OCI-LY1 (cell line): ENCODE measurements around the gene SPACA6.

Source experiments
- EZH2 ChIP-seq: fragments of 200-600 bp; sonication (generic), shearing (Covaris generic); IDR thresholded peaks from 2 replicates; pipeline ENCODE4 v1.8.0; 2017; ENCODE audit warnings: borderline replicate concordance, mixed run types, mild to moderate bottlenecking, antibody characterized with exemption, low read length, moderate library complexity, mixed read lengths
- TF ChIP-seq, protein P1 (sequence below): fragments of 200-600 bp; sonication (generic), shearing (Covaris generic); IDR thresholded peaks from 2 replicates; pipeline ENCODE4 v1.5.1; 2017; ENCODE audit warnings: mild to moderate bottlenecking, antibody characterized with exemption, low read length, moderate library complexity, mixed read lengths

DNA sequence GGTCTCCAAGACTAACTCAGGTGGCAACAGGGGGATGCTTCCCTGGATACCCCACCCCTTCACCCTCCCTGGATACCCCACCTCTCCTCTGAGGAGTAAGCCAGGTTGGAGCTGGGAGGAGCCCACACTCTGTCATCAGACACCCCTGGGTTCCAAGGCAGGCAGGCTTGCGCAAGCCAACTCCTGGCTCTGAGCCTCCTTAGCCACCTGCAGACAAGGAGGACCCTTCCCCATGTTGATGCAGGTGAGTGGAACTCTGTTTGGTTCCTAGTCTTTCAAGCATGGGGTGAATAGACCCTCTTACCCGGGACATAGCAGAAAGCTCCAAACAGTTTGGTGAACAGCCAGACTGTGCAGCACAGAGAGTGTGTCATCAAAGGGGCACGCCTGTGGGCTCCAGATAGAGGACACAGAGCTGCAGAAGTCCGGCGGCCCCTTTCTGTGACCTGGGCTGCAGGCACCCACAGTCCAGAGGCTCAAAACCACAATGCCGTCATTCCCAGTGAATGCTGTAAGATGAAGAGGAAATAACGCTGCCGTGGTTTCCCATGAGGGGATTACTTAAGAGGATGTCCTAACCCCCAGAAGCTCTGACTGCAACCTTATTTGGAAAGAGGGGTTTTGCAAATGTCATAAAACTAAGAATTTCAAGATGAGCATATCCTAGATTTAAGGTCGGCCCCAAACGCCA is 42.8 kb downstream of the SPACA6 start:
- TF ChIP-seq EZH2: no peak
- TF ChIP-seq, protein P1, sequence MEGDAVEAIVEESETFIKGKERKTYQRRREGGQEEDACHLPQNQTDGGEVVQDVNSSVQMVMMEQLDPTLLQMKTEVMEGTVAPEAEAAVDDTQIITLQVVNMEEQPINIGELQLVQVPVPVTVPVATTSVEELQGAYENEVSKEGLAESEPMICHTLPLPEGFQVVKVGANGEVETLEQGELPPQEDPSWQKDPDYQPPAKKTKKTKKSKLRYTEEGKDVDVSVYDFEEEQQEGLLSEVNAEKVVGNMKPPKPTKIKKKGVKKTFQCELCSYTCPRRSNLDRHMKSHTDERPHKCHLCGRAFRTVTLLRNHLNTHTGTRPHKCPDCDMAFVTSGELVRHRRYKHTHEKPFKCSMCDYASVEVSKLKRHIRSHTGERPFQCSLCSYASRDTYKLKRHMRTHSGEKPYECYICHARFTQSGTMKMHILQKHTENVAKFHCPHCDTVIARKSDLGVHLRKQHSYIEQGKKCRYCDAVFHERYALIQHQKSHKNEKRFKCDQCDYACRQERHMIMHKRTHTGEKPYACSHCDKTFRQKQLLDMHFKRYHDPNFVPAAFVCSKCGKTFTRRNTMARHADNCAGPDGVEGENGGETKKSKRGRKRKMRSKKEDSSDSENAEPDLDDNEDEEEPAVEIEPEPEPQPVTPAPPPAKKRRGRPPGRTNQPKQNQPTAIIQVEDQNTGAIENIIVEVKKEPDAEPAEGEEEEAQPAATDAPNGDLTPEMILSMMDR: no peak
